Measurements from ENCODE around the gene CCM2L.

CCM2L gene

GRCh38 chr20:32010101-32010500 is at the start of gene CCM2L:
Gene CCM2L (plus strand): TSS chr20:32010438. CDS start chr20:32010455, 17 bp downstream.
- no peak for DNase-seq

GRCh38 chr20:31962761-31963160 is 47.5 kb upstream of the CCM2L start:
- no peak for DNase-seq

GRCh38 chr20:31963889-31964288 is 46.3 kb upstream of the CCM2L start:
- DNase-seq: no peak

- DNase-seq: no peak
These were observed 43.1 kb upstream of the CCM2L start for GRCh38 chr20:31966991-31967655.

- DNase-seq: peak; percentile 66
These were observed 42.4 kb upstream of the CCM2L start, which contains the start of gene XKR7 for GRCh38 chr20:31967830-31968249. Gene XKR7 (plus strand): TSS chr20:31968151. CDS start chr20:31968176, 25 bp downstream.

GRCh38 chr20:31968291-31969126 is 41.7 kb upstream of the CCM2L start:
- no peak for DNase-seq

GRCh38 chr20:31969991-31970390 is 40.2 kb upstream of the CCM2L start:
- DNase-seq: no peak

GRCh38 chr20:31972471-31973021 is 37.7 kb upstream of the CCM2L start:
- DNase-seq: no peak

GRCh38 chr20:31974296-31974695 is 35.9 kb upstream of the CCM2L start:
- DNase-seq: no peak

- no peak for DNase-seq
These were observed 35.2 kb upstream of the CCM2L start for GRCh38 chr20:31974951-31975487.

GRCh38 chr20:31975874-31976273 is 34.4 kb upstream of the CCM2L start:
- no peak for DNase-seq

GRCh38 chr20:31977080-31977479 is 33.2 kb upstream of the CCM2L start:
- no peak for DNase-seq

- no peak for DNase-seq
These were observed 30.4 kb upstream of the CCM2L start for GRCh38 chr20:31979713-31980426.

GRCh38 chr20:31981784-31982183 is 28.5 kb upstream of the CCM2L start:
- DNase-seq: no peak

- no peak for DNase-seq
These were observed 25.2 kb upstream of the CCM2L start for GRCh38 chr20:31984981-31985471.

GRCh38 chr20:31987744-31988143 is 22.5 kb upstream of the CCM2L start:
- no peak for DNase-seq

GRCh38 chr20:31988430-31989015 is 21.7 kb upstream of the CCM2L start:
- no peak for DNase-seq

GRCh38 chr20:31989030-31989645 is 21.1 kb upstream of the CCM2L start:
- DNase-seq: no peak

- DNase-seq: no peak
These were observed 19.4 kb upstream of the CCM2L start for GRCh38 chr20:31990641-31991338.

- DNase-seq: no peak
These were observed 18.9 kb upstream of the CCM2L start for GRCh38 chr20:31991339-31991705.

GRCh38 chr20:31992086-31992485 is 18.2 kb upstream of the CCM2L start:
- DNase-seq: no peak

Measured in DMS153 (cell line).